Stimulated activated naive CD8-positive, alpha-beta T cell treated with anti-CD3 and anti-CD28 coated beads, Interleukin-15, Interleukin-2, amounts not matched to agents 100 ng/mL and 50 ng/mL, for 24 hours (primary cell): Measurements from ENCODE around the gene ATP6V0B.

Source experiments
- H3K27ac Mint-ChIP-seq: one replicate; pipeline ENCODE4 v1.8.0; 2021; ENCODE audit warnings: mild to moderate bottlenecking, mixed read lengths
- H3K27me3 Mint-ChIP-seq: one replicate; pipeline ENCODE4 v1.8.0; 2021; ENCODE audit warnings: mixed read lengths
- H3K36me3 Mint-ChIP-seq: one replicate; pipeline ENCODE4 v1.8.0; 2021; ENCODE audit warnings: low read depth, mixed read lengths
- H3K4me1 Mint-ChIP-seq: one replicate; pipeline ENCODE4 v1.8.0; 2021; ENCODE audit warnings: low read depth, mixed read lengths
- H3K4me3 Mint-ChIP-seq: one replicate; pipeline ENCODE4 v1.8.0; 2021; ENCODE audit warnings: mild to moderate bottlenecking, mixed read lengths
- H3K9me3 Mint-ChIP-seq: one replicate; pipeline ENCODE4 v1.8.0; 2021; ENCODE audit warnings: mixed read lengths

The ATP6V0B gene

GRCh38 chr1:43938383-43938782, 36.4 kb upstream of the ATP6V0B start:
- Mint-ChIP-seq H3K36me3 (peaks cover 8% of the 10 kb centered on the region), H3K4me1 (peaks cover 13% of the 10 kb centered on the region), H3K27ac (no peak overlapping the region), H3K9me3 (no peaks in the 10 kb centered on the region), H3K27me3 (peaks cover 13% of the 10 kb centered on the region), H3K4me3 (no peak overlapping the region)

- Mint-ChIP-seq H3K4me3 (no peak overlapping the region), H3K4me1 (peaks cover 10% of the 10 kb centered on the region), H3K9me3 (no peaks in the 10 kb centered on the region), H3K36me3 (peaks cover 8% of the 10 kb centered on the region), H3K27ac (no peak overlapping the region), H3K27me3 (peaks cover 10% of the 10 kb centered on the region)
Observed at GRCh38 chr1:43938892-43939587, 35.7 kb upstream of the ATP6V0B start.

- no peak overlapping the region for H3K27ac Mint-ChIP-seq
Observed at GRCh38 chr1:43942411-43942810, 32.3 kb upstream of the ATP6V0B start.

GRCh38 chr1:43944860-43945259, 29.9 kb upstream of the ATP6V0B start:
- peak overlapping the region; percentile 36 for H3K27ac Mint-ChIP-seq
- H3K4me1 Mint-ChIP-seq, result peaks cover 40% of the 10 kb centered on the region
- H3K9me3 Mint-ChIP-seq, result no peaks in the 10 kb centered on the region
- peaks cover 8% of the 10 kb centered on the region for H3K36me3 Mint-ChIP-seq
- H3K4me3 Mint-ChIP-seq, result peak overlapping the region; percentile 97
- H3K27me3 Mint-ChIP-seq, result no peaks in the 10 kb centered on the region

More at GRCh38 chr1:43942411-43942810, 32.3 kb upstream of the ATP6V0B start:
- Mint-ChIP-seq H3K27me3 (no peaks in the 10 kb centered on the region), H3K4me1 (peaks cover 28% of the 10 kb centered on the region), H3K9me3 (no peaks in the 10 kb centered on the region), H3K36me3 (peaks cover 8% of the 10 kb centered on the region), H3K4me3 (no peak overlapping the region)

GRCh38 chr1:43945674-43946235, 29.0 kb upstream of the ATP6V0B start:
- peaks cover 15% of the 10 kb centered on the region for H3K36me3 Mint-ChIP-seq
- peak overlapping the region; percentile 97 for H3K27ac Mint-ChIP-seq
- no peaks in the 10 kb centered on the region for H3K9me3 Mint-ChIP-seq
- peak overlapping the region; percentile 97 for H3K4me3 Mint-ChIP-seq
- H3K4me1 Mint-ChIP-seq, result peaks cover 47% of the 10 kb centered on the region
- no peaks in the 10 kb centered on the region for H3K27me3 Mint-ChIP-seq

GRCh38 chr1:43946236-43947060, 28.3 kb upstream of the ATP6V0B start, which contains the start of gene IPO13:
TSS of gene IPO13 (plus strand) at chr1:43946950. CDS start at chr1:43947601, 651 bp downstream.
- peak within 1 kb of the TSS; percentile 97 for H3K4me3 Mint-ChIP-seq
- H3K4me1 Mint-ChIP-seq, result peaks cover 47% of the 10 kb centered on the region
- H3K27me3 Mint-ChIP-seq, result no peaks in the 10 kb centered on the region
- H3K9me3 Mint-ChIP-seq, result no peaks in the 10 kb centered on the region
- H3K36me3 Mint-ChIP-seq, result peaks cover 15% of the 10 kb centered on the region
- peak within 1 kb of the TSS; percentile 97 for H3K27ac Mint-ChIP-seq

- H3K4me3 Mint-ChIP-seq, result peak overlapping the region; percentile 97
- no peaks in the 10 kb centered on the region for H3K9me3 Mint-ChIP-seq
- peak overlapping the region; percentile 97 for H3K27ac Mint-ChIP-seq
- peaks cover 15% of the 10 kb centered on the region for H3K36me3 Mint-ChIP-seq
- H3K4me1 Mint-ChIP-seq, result peaks cover 47% of the 10 kb centered on the region
- no peaks in the 10 kb centered on the region for H3K27me3 Mint-ChIP-seq
Observed at GRCh38 chr1:43947061-43947873, 27.5 kb upstream of the ATP6V0B start.

- Mint-ChIP-seq H3K36me3 (peaks cover 11% of the 10 kb centered on the region), H3K9me3 (no peaks in the 10 kb centered on the region), H3K27me3 (no peaks in the 10 kb centered on the region), H3K27ac (peak overlapping the region; percentile 59), H3K4me1 (peaks cover 45% of the 10 kb centered on the region), H3K4me3 (peak overlapping the region; percentile 97)
Observed at GRCh38 chr1:43947874-43948437, 26.8 kb upstream of the ATP6V0B start.

GRCh38 chr1:43949678-43950077, 25.1 kb upstream of the ATP6V0B start:
- Mint-ChIP-seq H3K4me3 (no peak overlapping the region), H3K36me3 (peaks cover 7% of the 10 kb centered on the region), H3K27me3 (no peaks in the 10 kb centered on the region), H3K27ac (no peak overlapping the region), H3K9me3 (no peaks in the 10 kb centered on the region), H3K4me1 (peaks cover 36% of the 10 kb centered on the region)

GRCh38 chr1:43951021-43951985, 23.5 kb upstream of the ATP6V0B start:
- H3K4me3 Mint-ChIP-seq, result no peak overlapping the region
- H3K36me3 Mint-ChIP-seq, result peaks cover 13% of the 10 kb centered on the region
- H3K9me3 Mint-ChIP-seq, result no peaks in the 10 kb centered on the region
- no peak overlapping the region for H3K27ac Mint-ChIP-seq
- H3K27me3 Mint-ChIP-seq, result no peaks in the 10 kb centered on the region
- H3K4me1 Mint-ChIP-seq, result peaks cover 20% of the 10 kb centered on the region

GRCh38 chr1:43952731-43953346, 21.9 kb upstream of the ATP6V0B start:
- H3K4me3 Mint-ChIP-seq, result no peak overlapping the region
- peaks cover 17% of the 10 kb centered on the region for H3K4me1 Mint-ChIP-seq
- peaks cover 21% of the 10 kb centered on the region for H3K36me3 Mint-ChIP-seq
- H3K9me3 Mint-ChIP-seq, result no peaks in the 10 kb centered on the region
- H3K27me3 Mint-ChIP-seq, result no peaks in the 10 kb centered on the region
- no peak overlapping the region for H3K27ac Mint-ChIP-seq

- H3K27ac Mint-ChIP-seq, result no peak overlapping the region
- no peak overlapping the region for H3K4me3 Mint-ChIP-seq
Observed at GRCh38 chr1:43953361-43953760, 21.4 kb upstream of the ATP6V0B start.

GRCh38 chr1:43954036-43954435, 20.7 kb upstream of the ATP6V0B start:
- Mint-ChIP-seq H3K36me3 (peaks cover 21% of the 10 kb centered on the region), H3K4me1 (peaks cover 8% of the 10 kb centered on the region), H3K27ac (no peak overlapping the region), H3K9me3 (no peaks in the 10 kb centered on the region), H3K4me3 (no peak overlapping the region), H3K27me3 (no peaks in the 10 kb centered on the region)

More at GRCh38 chr1:43953361-43953760, 21.4 kb upstream of the ATP6V0B start:
- no peaks in the 10 kb centered on the region for H3K9me3 Mint-ChIP-seq
- H3K4me1 Mint-ChIP-seq, result peaks cover 12% of the 10 kb centered on the region
- peaks cover 21% of the 10 kb centered on the region for H3K36me3 Mint-ChIP-seq
- H3K27me3 Mint-ChIP-seq, result no peaks in the 10 kb centered on the region
